NCI-H345 treated with DMSO at 0.1 percent for 48 hours (cell line): ENCODE data around the gene PRDX1.
"Not testable (repeated sequence)": the region's sequence is repeated elsewhere in the genome, so short reads cannot be mapped to it uniquely, and the experiment has no call there.

Source experiments
- DNase-seq: peaks from one replicate; lab custom pipeline; 2025; ENCODE audit not compliant: unreplicated experiment; lab: John Stamatoyannopoulos, UW

The PRDX1 gene

DNA sequence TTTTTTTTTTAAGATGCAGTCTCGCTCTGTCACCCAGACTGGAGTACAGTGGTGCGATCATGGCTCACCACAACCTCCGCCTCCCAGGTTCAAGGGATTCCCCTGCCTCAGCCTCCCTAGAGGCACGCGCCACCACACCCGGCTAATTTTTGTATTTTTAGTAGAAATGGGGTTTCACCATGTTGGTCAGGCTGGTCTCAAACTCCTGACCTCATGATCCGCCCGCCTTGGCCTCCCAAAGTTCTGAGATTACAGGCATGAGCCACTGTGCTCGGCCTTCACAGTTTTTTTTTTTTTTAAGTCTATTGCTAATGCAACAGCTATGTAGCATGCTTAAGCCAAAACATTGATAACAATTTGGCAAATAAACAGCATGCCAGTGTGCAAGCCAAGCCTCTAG lies 54.3 kb downstream of the PRDX1 start:
- DNase-seq = not testable (repeated sequence)

DNA sequence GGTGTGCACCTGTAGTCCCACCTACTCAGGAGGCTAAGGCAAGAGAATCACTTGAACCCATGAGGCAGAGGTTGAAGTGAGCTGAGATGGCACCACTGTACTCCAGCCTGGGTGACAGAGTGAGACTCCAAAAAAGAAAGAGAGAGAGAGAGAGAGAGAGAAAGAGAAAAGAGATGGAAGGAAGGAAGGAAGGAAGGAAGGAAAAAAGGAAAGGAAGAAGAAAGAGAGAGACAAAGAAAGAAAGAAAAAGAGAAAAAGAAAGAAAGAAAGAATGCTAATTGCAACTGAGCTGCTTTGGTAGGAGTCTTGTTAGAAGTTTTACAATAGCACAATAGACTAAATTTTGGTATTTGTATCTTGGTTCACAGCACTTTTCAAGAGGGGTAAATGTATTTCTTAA lies 56.4 kb downstream of the PRDX1 start:
- DNase-seq = no peak
